ENCODE measurements around the gene HLCS. TPM values are rescaled to one million over a fixed set of nuclear protein-coding genes. Genes with fewer than 3 reads are reported as not detected.

HLCS gene
- total and polyA plus RNA-seq, 2 of the 8 experiments (the other 6 are each of a cell fraction or from before 2014, with no cell fraction given) = 4.7 to 12.2 TPM

- no peak for TF ChIP-seq MAFK (IDR thresholded peaks at IDR 0.05; ENCODE audit: low read depth, low read length)
- TF ChIP-seq RBBP5 (IDR thresholded peaks at IDR 0.05; ENCODE audit: borderline replicate concordance, low read depth, low read length) = 0 out of 2 replicates have a peak, but pooled peaks have one; percentile 71
- peak; percentile 45; the same call in 1 of the 2 replicates for TF ChIP-seq GABPA (IDR thresholded peaks at IDR 0.05; ENCODE audit: borderline replicate concordance, insufficient read depth, low read length)
- no peak for TF ChIP-seq KDM1A (IDR thresholded peaks at IDR 0.05; ENCODE audit: borderline replicate concordance, low read length)
- peak; percentile 72 for TF ChIP-seq KDM4A (IDR thresholded peaks at IDR 0.05; ENCODE audit: low read depth, low read length, severe bottlenecking)
Measured at GRCh38 chr21:36980280-36981048, 14.0 kb upstream of the HLCS start (continued).

Measured in H1 (cell line).